Activated T-helper 1 cell treated with anti-CD3 and anti-CD28 coated beads, Interleukin-12 subunit alpha, Interleukin-12 subunit beta, Interleukin-2, Interleukin-4 antibody, amounts not matched to agents 30 ng/mL and 10 ng/mL and 1 ng/mL, durations not matched to agents 14 hours and 24 hours and 36 hours (primary cell): ENCODE measurements around the gene TMEM91. TPM values are rescaled to one million over a fixed set of nuclear protein-coding genes. Genes with fewer than 3 reads are reported as not detected.

Source experiments
- DNase-seq: peaks from one replicate; pipeline ENCODE4 v3.0.0; 2021; ENCODE audit warnings: low spot score
- H3K27ac Mint-ChIP-seq: one replicate; pipeline ENCODE4 v1.8.0; 2021; ENCODE audit warnings: mild to moderate bottlenecking, mixed read lengths
- H3K27me3 Mint-ChIP-seq: one replicate; pipeline ENCODE4 v1.8.0; 2022; ENCODE audit warnings: mild to moderate bottlenecking, moderate library complexity, mixed read lengths; ENCODE audit not compliant: insufficient read depth
- H3K36me3 Mint-ChIP-seq: one replicate; pipeline ENCODE4 v1.8.0; 2021; ENCODE audit warnings: low read depth, mixed read lengths
- H3K4me1 Mint-ChIP-seq: one replicate; pipeline ENCODE4 v1.8.0; 2021; ENCODE audit warnings: low read depth, mixed read lengths
- H3K4me3 Mint-ChIP-seq: one replicate; pipeline ENCODE4 v1.8.0; 2021; ENCODE audit warnings: mild to moderate bottlenecking, moderate library complexity, mixed read lengths
- H3K9me3 Mint-ChIP-seq: one replicate; pipeline ENCODE4 v1.8.0; 2021; ENCODE audit warnings: mixed read lengths
- intact Hi-C: fragments of 100-400 bp; cut with micrococcal nuclease; formaldehyde crosslinking; loops from one replicate; pipeline ENCODE4 v1.15.1; 2024
- total RNA-seq: library from RNA; stranded (reverse); gene quantifications from 2 replicates; pipeline ENCODE4 v1.2.3, GENCODE V29; 2022

TMEM91 gene
- total RNA-seq, 1 donor from 2014 or later, result 2.9 TPM

- Mint-ChIP-seq H3K36me3 (peaks cover 17% of the 10 kb centered on the region), H3K27ac (no peak overlapping the region), H3K4me1 (peaks cover 11% of the 10 kb centered on the region), H3K27me3 (no peaks in the 10 kb centered on the region), H3K9me3 (no peaks in the 10 kb centered on the region), H3K4me3 (no peak overlapping the region)
- DNase-seq, result no peak
- intact Hi-C loops, result no loop called here
These were observed 48.2 kb downstream of the TMEM91 start for GRCh38 chr19:41424335-41425173.

DNA sequence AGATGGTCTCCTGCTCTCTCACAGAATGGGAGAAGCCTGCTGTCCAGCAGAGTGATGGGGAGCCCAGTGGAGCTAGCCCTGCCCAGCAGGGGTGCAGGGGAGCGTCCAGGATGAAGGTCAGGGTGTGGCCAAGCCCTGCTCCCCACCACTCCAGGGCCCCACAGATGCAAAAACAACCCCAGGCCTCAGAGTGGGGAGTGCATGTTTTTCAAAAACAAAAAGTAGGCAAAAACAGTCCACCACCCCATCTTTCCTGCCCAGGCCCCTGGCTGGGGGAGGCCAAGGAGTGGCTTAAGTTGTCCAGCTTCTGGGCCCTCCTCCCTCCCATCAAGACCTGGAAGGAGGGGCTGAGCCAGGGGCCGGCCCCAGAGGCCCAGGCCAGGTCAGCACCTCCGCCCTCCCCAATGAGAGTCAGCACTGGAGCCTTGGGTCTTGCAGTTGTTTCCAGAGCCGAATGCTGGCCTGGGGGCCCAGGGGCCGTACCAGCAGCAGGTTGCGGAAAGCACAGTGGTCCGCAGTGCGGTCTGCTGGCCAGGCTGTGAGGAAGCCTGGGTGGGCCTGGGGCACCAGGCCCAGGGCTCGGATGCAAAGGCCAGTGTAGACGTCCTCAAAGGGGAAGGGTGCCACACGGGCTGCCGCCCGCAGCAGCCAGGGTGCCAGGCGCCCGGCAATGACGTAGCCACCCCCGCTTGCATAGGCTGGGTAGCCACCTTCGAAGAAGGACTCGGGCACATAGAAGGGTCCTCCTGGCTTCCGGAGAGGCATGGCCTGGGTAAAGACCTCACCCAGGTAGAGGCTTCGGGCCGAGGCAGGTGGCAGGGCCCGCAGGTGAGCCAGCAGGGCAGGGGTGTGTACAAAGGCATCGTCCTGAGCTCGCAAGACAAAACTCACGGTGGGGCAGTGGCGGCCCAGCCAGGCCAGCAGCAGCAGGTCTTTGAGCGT is 49.1 kb downstream of the TMEM91 start:
- H3K27ac Mint-ChIP-seq, result peak overlapping the region; percentile 18
- no peak overlapping the region for H3K4me3 Mint-ChIP-seq
- intact Hi-C loops, result no loop called here

GRCh38 chr19:41426116-41426841 is 49.9 kb downstream of the TMEM91 start:
- Mint-ChIP-seq H3K4me1 (peaks cover 11% of the 10 kb centered on the region), H3K27ac (peak overlapping the region; percentile 18), H3K9me3 (no peaks in the 10 kb centered on the region), H3K4me3 (no peak overlapping the region), H3K36me3 (peaks cover 17% of the 10 kb centered on the region), H3K27me3 (no peaks in the 10 kb centered on the region)
- intact Hi-C loops, result no loop called here
- no peak for DNase-seq

More for the DNA sequence above, 49.1 kb downstream of the TMEM91 start:
- no peak for DNase-seq
- Mint-ChIP-seq H3K27me3 (no peaks in the 10 kb centered on the region), H3K9me3 (no peaks in the 10 kb centered on the region), H3K36me3 (peaks cover 17% of the 10 kb centered on the region), H3K4me1 (peaks cover 11% of the 10 kb centered on the region)

- H3K27me3 Mint-ChIP-seq, result no peaks in the 10 kb centered on the region
- intact Hi-C loops, result no loop called here
- peaks cover 20% of the 10 kb centered on the region for H3K36me3 Mint-ChIP-seq
- H3K9me3 Mint-ChIP-seq, result no peaks in the 10 kb centered on the region
- H3K4me1 Mint-ChIP-seq, result peaks cover 11% of the 10 kb centered on the region
- peak within 1 kb of the TSS; percentile 82 for H3K4me3 Mint-ChIP-seq
- H3K27ac Mint-ChIP-seq, result peak within 1 kb of the TSS; percentile 87
- no peak for DNase-seq
These were observed 50.8 kb downstream of the TMEM91 start, which contains the start of gene B3GNT8 for GRCh38 chr19:41426952-41427646. Gene B3GNT8 (minus strand): TSS chr19:41427374. CDS start chr19:41426778, 596 bp downstream.

DNA sequence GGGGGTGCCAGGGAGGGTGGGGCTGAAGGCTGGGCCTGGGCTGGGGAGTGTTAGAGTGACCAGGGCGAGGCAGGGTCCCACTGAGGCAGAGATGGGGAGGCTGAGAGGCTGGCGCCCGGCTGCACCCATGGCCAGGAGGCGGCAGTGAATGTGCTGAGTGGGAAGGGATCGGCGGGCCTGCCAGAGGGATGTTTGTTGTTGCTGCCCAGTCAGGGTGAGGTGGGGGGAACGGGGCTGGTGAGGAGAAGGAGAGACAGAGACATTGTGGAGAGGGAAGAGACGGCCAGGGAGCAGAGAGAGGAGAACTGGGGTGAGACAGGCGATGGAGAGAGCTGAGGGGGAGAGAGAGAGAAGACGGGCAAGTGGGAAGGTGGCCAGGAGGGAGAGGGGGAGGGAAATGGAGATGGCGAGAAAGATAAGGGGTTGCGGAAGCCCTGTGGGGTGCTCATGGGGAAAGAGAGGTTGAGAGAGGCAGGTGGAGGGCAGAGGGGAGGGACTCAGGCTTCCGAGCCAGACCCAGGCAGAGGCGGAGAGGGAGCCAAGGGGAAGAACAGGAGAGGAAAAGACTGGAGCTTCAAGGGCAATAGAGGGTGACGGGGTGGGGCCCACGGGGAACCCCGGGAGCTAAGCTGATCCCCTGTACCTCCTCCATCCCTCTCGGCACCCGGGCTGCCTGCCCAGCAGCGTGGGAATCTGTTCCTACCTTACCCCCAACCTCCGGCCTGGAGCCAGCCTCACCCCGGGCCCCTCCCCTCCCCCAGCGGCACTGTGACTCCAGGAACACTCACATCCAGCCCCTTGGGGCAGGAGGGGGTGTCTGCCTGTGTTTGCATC is 51.5 kb downstream of the TMEM91 start:
- H3K27me3 Mint-ChIP-seq, result no peaks in the 10 kb centered on the region
- peaks cover 20% of the 10 kb centered on the region for H3K36me3 Mint-ChIP-seq
- H3K9me3 Mint-ChIP-seq, result no peaks in the 10 kb centered on the region
- intact Hi-C loops, result loop anchor here (1.0 kb wide), 1 partner anchor 11 kb away; the partner anchor contains the start of gene DMAC2
- peak overlapping the region; percentile 82 for H3K4me3 Mint-ChIP-seq
- peaks cover 11% of the 10 kb centered on the region for H3K4me1 Mint-ChIP-seq
- peak; percentile 9 for DNase-seq
- H3K27ac Mint-ChIP-seq, result peak overlapping the region; percentile 87

GRCh38 chr19:41428481-41428859 is 52.1 kb downstream of the TMEM91 start:
- peak overlapping the region; percentile 82 for H3K4me3 Mint-ChIP-seq
- H3K4me1 Mint-ChIP-seq, result peaks cover 11% of the 10 kb centered on the region
- peaks cover 20% of the 10 kb centered on the region for H3K36me3 Mint-ChIP-seq
- DNase-seq, result no peak
- peak overlapping the region; percentile 55 for H3K27ac Mint-ChIP-seq
- intact Hi-C loops, result loop anchor here (1.0 kb wide), 1 partner anchor 11 kb away; the partner anchor contains the start of gene DMAC2
- no peaks in the 10 kb centered on the region for H3K9me3 Mint-ChIP-seq
- no peaks in the 10 kb centered on the region for H3K27me3 Mint-ChIP-seq

DNA sequence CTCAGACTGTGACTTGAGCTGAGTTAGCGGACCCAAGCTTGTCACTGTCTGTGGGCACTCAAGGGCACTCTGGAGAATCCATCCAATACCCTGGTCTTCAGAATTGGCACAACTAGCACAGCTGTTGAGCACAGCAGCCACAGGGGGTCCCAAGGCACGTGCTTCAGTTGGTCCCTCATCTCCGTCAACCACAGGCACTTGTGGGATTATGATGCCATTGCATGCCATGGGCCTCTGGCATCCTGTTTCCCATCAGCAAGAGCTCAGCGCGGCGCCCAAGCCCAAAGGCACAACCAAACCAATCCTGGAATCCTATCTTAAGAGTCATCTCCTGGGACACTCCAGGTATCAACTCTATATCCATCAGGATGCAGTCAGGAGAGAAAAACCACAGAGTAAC is 54.6 kb downstream of the TMEM91 start:
- no peak overlapping the region for H3K27ac Mint-ChIP-seq
- peaks cover 19% of the 10 kb centered on the region for H3K36me3 Mint-ChIP-seq
- no peaks in the 10 kb centered on the region for H3K27me3 Mint-ChIP-seq

DNA sequence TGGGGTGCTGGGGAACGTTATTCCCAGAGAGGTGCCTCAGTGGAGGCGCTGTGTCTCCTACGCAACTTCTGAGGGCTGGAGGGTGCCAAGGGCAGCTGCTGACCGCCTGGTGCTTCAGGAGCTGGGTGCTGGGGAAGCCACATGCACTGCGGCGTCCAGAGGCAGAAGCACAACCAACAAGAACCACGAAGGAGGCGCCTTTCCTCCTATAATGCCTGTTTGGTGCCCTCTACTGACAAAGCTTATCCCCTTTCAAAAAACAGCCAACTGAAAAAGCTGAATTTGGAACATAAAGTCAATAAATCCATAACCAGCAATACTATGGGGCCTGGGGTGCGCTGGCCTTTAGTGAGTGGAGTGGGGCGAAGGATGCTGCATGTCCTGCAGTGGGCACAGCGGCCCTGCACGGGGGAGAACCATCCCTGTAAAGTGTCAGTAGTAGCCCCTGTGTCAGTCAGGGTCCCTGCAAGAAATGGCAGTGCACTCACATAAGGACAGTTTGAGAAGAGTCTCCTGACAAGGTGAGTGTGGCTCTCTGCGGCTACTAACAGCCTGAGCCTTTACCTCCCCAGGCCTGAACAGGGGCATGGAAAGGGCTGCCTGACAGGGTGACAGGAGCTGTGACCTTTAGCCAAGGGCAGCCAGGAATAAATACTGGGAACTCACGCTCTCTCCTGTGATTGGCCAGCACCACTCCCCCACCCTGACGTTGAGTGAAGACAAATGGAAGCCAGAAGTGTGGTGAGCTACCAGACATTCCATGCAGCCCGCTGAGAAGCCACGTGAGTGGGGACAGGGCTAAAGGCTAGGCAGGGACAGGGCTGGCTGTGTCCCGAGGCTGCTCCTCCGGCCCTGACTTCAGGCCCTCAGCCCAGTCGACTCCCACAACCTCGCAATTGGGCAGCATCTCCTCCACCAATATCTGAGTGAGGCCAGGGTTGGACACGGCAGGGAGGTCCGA is 55.4 kb downstream of the TMEM91 start:
- no peaks in the 10 kb centered on the region for H3K27me3 Mint-ChIP-seq
- intact Hi-C loops, result no loop called here
- H3K36me3 Mint-ChIP-seq, result peaks cover 19% of the 10 kb centered on the region
- H3K4me3 Mint-ChIP-seq, result no peak overlapping the region
- no peak overlapping the region for H3K27ac Mint-ChIP-seq
- H3K4me1 Mint-ChIP-seq, result peaks cover 11% of the 10 kb centered on the region
- no peak for DNase-seq
- H3K9me3 Mint-ChIP-seq, result no peaks in the 10 kb centered on the region

More for the DNA sequence above, 54.6 kb downstream of the TMEM91 start:
- Mint-ChIP-seq H3K9me3 (no peaks in the 10 kb centered on the region), H3K4me3 (no peak overlapping the region), H3K4me1 (peaks cover 11% of the 10 kb centered on the region)
- DNase-seq, result no peak
- intact Hi-C loops, result no loop called here

- peaks cover 23% of the 10 kb centered on the region for H3K36me3 Mint-ChIP-seq
- H3K4me1 Mint-ChIP-seq, result peaks cover 5% of the 10 kb centered on the region
- H3K27ac Mint-ChIP-seq, result no peak overlapping the region
- no peaks in the 10 kb centered on the region for H3K27me3 Mint-ChIP-seq
- intact Hi-C loops, result no loop called here
- H3K9me3 Mint-ChIP-seq, result no peaks in the 10 kb centered on the region
- no peak for DNase-seq
- no peak overlapping the region for H3K4me3 Mint-ChIP-seq
These were observed 56.8 kb downstream of the TMEM91 start for GRCh38 chr19:41433171-41433570.
